H1 (cell line): ENCODE measurements around the gene MAIP1. TPM values are rescaled to one million over a fixed set of nuclear protein-coding genes. Genes with fewer than 3 reads are reported as not detected.
A peak's percentile ranks its signal among the peaks of the same experiment; 100 is the strongest.

Experiments used
- CTCF ChIA-PET: fragments of 300-600 bp; sonication (Branson Sonifier 250); formaldehyde crosslinking; loops from one replicate; lab custom pipeline; 2021; ENCODE audit not compliant: partially characterized antibody; lab: Charles Lee
- POLR2A ChIA-PET: fragments of 300-600 bp; sonication (Branson Sonifier 250); formaldehyde crosslinking; loops from one replicate; lab custom pipeline; 2021; ENCODE audit warnings: inconsistent platforms; ENCODE audit not compliant: partially characterized antibody; lab: Charles Lee
- DNase-seq, 2 experiments: peaks; one replicate each; pipeline versions ENCODE4 v3.0.0 to v3.0.0-alpha.2; 2010 to 2022; ENCODE audit warnings: low spot score in 2 of 2, low read depth in 1 of 2, mixed read lengths in 1 of 2
- FAIRE-seq: peaks from 2 replicates; lab custom pipeline; 2011; peaks lifted over from hg19 to GRCh38; lab: Jason Lieb, UNC
- H2AFZ ChIP-seq: 2 replicates; pipeline ENCODE4 v1.8.1; 2012; ENCODE audit warnings: low read length, inconsistent platforms
- H2AK5ac ChIP-seq: 2 replicates; pipeline ENCODE4 v1.6.1; 2013; ENCODE audit warnings: low read depth, low read length
- H2BK120ac ChIP-seq: replicated peaks from 2 replicates; pipeline ENCODE3; 2013; ENCODE audit warnings: low read depth, low read length, inconsistent platforms
- H2BK12ac ChIP-seq: 2 replicates; pipeline ENCODE4 v1.6.1; 2013; ENCODE audit warnings: low read depth, low read length
- H2BK15ac ChIP-seq: 2 replicates; pipeline ENCODE4 v1.6.1; 2013; ENCODE audit warnings: low read length
- H2BK20ac ChIP-seq: 2 replicates; pipeline ENCODE4 v1.6.1; 2013; ENCODE audit warnings: low read length
- H2BK5ac ChIP-seq: 2 replicates; pipeline ENCODE4 v1.6.1; 2013; ENCODE audit warnings: low read depth, low read length
- H3K14ac ChIP-seq: 2 replicates; pipeline ENCODE4 v1.6.1; 2013; ENCODE audit warnings: inconsistent platforms; ENCODE audit not compliant: insufficient read length
- H3K18ac ChIP-seq: 2 replicates; pipeline ENCODE4 v1.6.1; 2013; ENCODE audit warnings: low read length; ENCODE audit errors: extremely low read depth
- H3K23ac ChIP-seq: 2 replicates; pipeline ENCODE4 v1.6.1; 2013; ENCODE audit warnings: inconsistent platforms; ENCODE audit not compliant: insufficient read length
- H3K23me2 ChIP-seq: 2 replicates; pipeline ENCODE4 v1.6.1; 2013; ENCODE audit warnings: low read depth, low read length
- H3K27ac ChIP-seq: 2 replicates; pipeline ENCODE4 v1.6.1; 2011; ENCODE audit warnings: low read depth, low read length, inconsistent platforms
- H3K27me3 ChIP-seq, 4 experiments: replicated peaks in 1 of 4; 1 replicate in 1 of 4; 2 replicates in 3 of 4; pipeline versions ENCODE4 v1.6.1 to v1.8.1; 2011 to 2013; ENCODE audit warnings: low read length in 3 of 4, mild to moderate bottlenecking in 3 of 4, inconsistent platforms in 2 of 4, mixed read lengths in 2 of 4, moderate library complexity in 1 of 4; ENCODE audit not compliant: control insufficient read depth in 3 of 4, insufficient read depth in 3 of 4; ENCODE audit errors: extremely low read depth in 1 of 4
- H3K36me3 ChIP-seq, 4 experiments: 2 replicates each; pipeline versions ENCODE4 v1.6.1 to v1.8.1; 2011 to 2013; ENCODE audit warnings: mild to moderate bottlenecking in 4 of 4, low read length in 3 of 4, moderate library complexity in 2 of 4, control low read depth in 1 of 4, inconsistent platforms in 1 of 4; ENCODE audit not compliant: insufficient read depth in 4 of 4, control insufficient read depth in 2 of 4
- H3K4ac ChIP-seq: replicated peaks from 2 replicates; pipeline ENCODE3; 2013; ENCODE audit warnings: low read length, low read depth, mixed read lengths, inconsistent platforms; ENCODE audit not compliant: insufficient read length
- H3K4me1 ChIP-seq, 4 experiments: replicated peaks in 1 of 4; 1 replicate in 1 of 4; 2 replicates in 3 of 4; pipeline versions ENCODE4 v1.6.1 to v1.8.1; 2011 to 2013; ENCODE audit warnings: low read length in 3 of 4, inconsistent platforms in 2 of 4, mixed read lengths in 1 of 4; ENCODE audit not compliant: insufficient read depth in 4 of 4, control insufficient read depth in 3 of 4
- H3K4me2 ChIP-seq, 2 experiments: 2 replicates each; pipeline versions ENCODE4 v1.6.1 to v1.8.1; 2011 to 2013; ENCODE audit warnings: low read depth in 2 of 2, low read length in 2 of 2, control low read depth in 1 of 2, inconsistent platforms in 1 of 2, mild to moderate bottlenecking in 1 of 2; ENCODE audit not compliant: insufficient read depth in 1 of 2
- H3K4me3 ChIP-seq, 4 experiments: fragments of 200-600, 300-600 bp in 1 of 4; sonication (generic), shearing (Covaris generic), sonication (Bioruptor Twin) in 1 of 4; 2 replicates each; pipeline versions ENCODE4 v1.5.1 to v1.8.1; 2011 to 2016; ENCODE audit warnings: low read length in 4 of 4, low read depth in 3 of 4, control low read depth in 2 of 4, inconsistent platforms in 2 of 4, mild to moderate bottlenecking in 2 of 4, mixed read lengths in 1 of 4, moderate library complexity in 1 of 4; ENCODE audit not compliant: insufficient read depth in 2 of 4; ENCODE audit errors: extremely low read depth in 1 of 4
- H3K56ac ChIP-seq: replicated peaks from 2 replicates; pipeline ENCODE3; 2013; ENCODE audit warnings: low read depth, mild to moderate bottlenecking, mixed read lengths, low read length, inconsistent platforms; ENCODE audit not compliant: insufficient read length
- H3K79me1 ChIP-seq: 2 replicates; pipeline ENCODE4 v1.6.1; 2013; ENCODE audit warnings: low read depth, low read length, control low read depth
- H3K79me2 ChIP-seq, 2 experiments: 2 replicates each; pipeline versions ENCODE4 v1.6.1 to v1.8.1; 2012 to 2013; ENCODE audit warnings: low read length in 2 of 2, mild to moderate bottlenecking in 2 of 2, inconsistent platforms in 1 of 2; ENCODE audit not compliant: insufficient read depth in 2 of 2, control insufficient read depth in 1 of 2
- H3K9ac ChIP-seq, 4 experiments: replicated peaks in 1 of 4; 1 replicate in 1 of 4; 2 replicates in 3 of 4; pipeline versions ENCODE4 v1.6.1 to v1.8.1; 2011 to 2013; ENCODE audit warnings: low read depth in 3 of 4, low read length in 3 of 4, control low read depth in 2 of 4, mild to moderate bottlenecking in 2 of 4, moderate library complexity in 2 of 4, inconsistent platforms in 1 of 4; ENCODE audit errors: extremely low read depth in 1 of 4
- H3K9me3 ChIP-seq, 2 experiments: 2 replicates each; pipeline versions ENCODE4 v1.6.1 to v1.8.1; 2012 to 2013; ENCODE audit warnings: mild to moderate bottlenecking in 2 of 2, moderate library complexity in 2 of 2, control low read depth in 1 of 2, inconsistent platforms in 1 of 2, low read depth in 1 of 2, low read length in 1 of 2, mixed read lengths in 1 of 2; ENCODE audit not compliant: insufficient read depth in 2 of 2
- H4K20me1 ChIP-seq, 2 experiments: replicated peaks in 1 of 2; 2 replicates each; pipeline versions ENCODE3 to v1.8.1; 2011 to 2013; ENCODE audit warnings: inconsistent platforms in 2 of 2, low read length in 2 of 2, mild to moderate bottlenecking in 1 of 2; ENCODE audit not compliant: insufficient read depth in 2 of 2, control insufficient read depth in 1 of 2
- H4K5ac ChIP-seq: 2 replicates; pipeline ENCODE4 v1.6.1; 2013; ENCODE audit warnings: low read length, low read depth, mixed read lengths, inconsistent platforms; ENCODE audit not compliant: insufficient read length
- H4K8ac ChIP-seq: 2 replicates; pipeline ENCODE4 v1.8.0; 2013; ENCODE audit warnings: mild to moderate bottlenecking, moderate library complexity, low read length, inconsistent platforms; ENCODE audit not compliant: insufficient read depth; ENCODE audit errors: extremely low read depth
- H4K91ac ChIP-seq: replicated peaks from 2 replicates; pipeline ENCODE3; 2013; ENCODE audit warnings: low read length, mixed read lengths, inconsistent platforms; ENCODE audit not compliant: insufficient read length
- BCL11A ChIP-seq, 2 experiments: IDR thresholded peaks; one replicate each; pipeline ENCODE4 v1.6.1; 2011; ENCODE audit warnings: low read depth in 2 of 2, low read length in 2 of 2, mild to moderate bottlenecking in 2 of 2
- CBX5 ChIP-seq: fragments of 300-800, 300-1000 bp; sonication (generic); IDR thresholded peaks from 2 replicates; pipeline ENCODE4 v1.7.1; 2016; ENCODE audit warnings: antibody characterized with exemption, low read length, low read depth
- CHD1 ChIP-seq: IDR thresholded peaks from 2 replicates; pipeline ENCODE4 v1.6.1; 2012; ENCODE audit warnings: low read depth, low read length, improper control_type of control experiment
- HDAC2 ChIP-seq, 2 experiments: fragments of 300-600 bp in 1 of 2; sonication (generic) in 1 of 2; IDR thresholded peaks; 2 replicates each; pipeline ENCODE4 v1.6.1; 2011 to 2012; ENCODE audit warnings: low read depth in 2 of 2, low read length in 2 of 2, mild to moderate bottlenecking in 2 of 2, moderate library complexity in 2 of 2, borderline replicate concordance in 1 of 2, inconsistent platforms in 1 of 2
- HDAC6 ChIP-seq: IDR thresholded peaks from one replicate; pipeline ENCODE4 v1.7.1; 2012; ENCODE audit warnings: low read depth, mild to moderate bottlenecking, inconsistent platforms, low read length, moderate library complexity
- KDM4A ChIP-seq: IDR thresholded peaks from one replicate; pipeline ENCODE4 v1.7.1; 2012; ENCODE audit warnings: low read depth, mild to moderate bottlenecking, moderate library complexity, low read length, inconsistent platforms; ENCODE audit not compliant: severe bottlenecking
- PHF8 ChIP-seq: fragments of 200-600 bp; sonication (generic); conservative IDR thresholded peaks from 2 replicates; pipeline ENCODE4 v1.7.1; 2012; ENCODE audit warnings: low read depth, mild to moderate bottlenecking, inconsistent platforms, low read length, moderate library complexity
- POLR2AphosphoS5 ChIP-seq: IDR thresholded peaks from 2 replicates; pipeline ENCODE4 v1.6.1; 2011; ENCODE audit warnings: low read depth, low read length
- RBBP5 ChIP-seq: IDR thresholded peaks from 2 replicates; pipeline ENCODE4 v1.7.1; 2012; ENCODE audit warnings: low read depth, mild to moderate bottlenecking, inconsistent platforms, low read length, moderate library complexity, borderline replicate concordance
- SIN3A ChIP-seq, 2 experiments: IDR thresholded peaks in 1 of 2; conservative IDR thresholded peaks in 1 of 2; 2 replicates each; pipeline ENCODE4 v1.6.1; 2011 to 2012; ENCODE audit warnings: low read length in 2 of 2, improper control_type of control experiment in 1 of 2, low read depth in 1 of 2, mild to moderate bottlenecking in 1 of 2
- SIRT6 ChIP-seq: IDR thresholded peaks from one replicate; pipeline ENCODE4 v1.7.1; 2012; ENCODE audit warnings: low read length, inconsistent platforms
- SP1 ChIP-seq: IDR thresholded peaks from 2 replicates; pipeline ENCODE4 v1.6.1; 2011; ENCODE audit warnings: low read depth, low read length
- SRF ChIP-seq: IDR thresholded peaks from 2 replicates; pipeline ENCODE4 v1.6.1; 2011; ENCODE audit warnings: mild to moderate bottlenecking, low read depth, low read length, moderate library complexity
- TBP ChIP-seq: IDR thresholded peaks from 2 replicates; pipeline ENCODE4 v1.6.1; 2011; ENCODE audit warnings: low read depth, low read length, improper control_type of control experiment
- WGBS, 2 experiments: shearing (Covaris generic) in 1 of 2; methylation state at CpG; one replicate each; pipeline versions ENCODE4 v1.1.6 to v1.1.7; 2013 to 2015; ENCODE audit warnings: low lambda C conversion rate in 2 of 2, mixed read lengths in 2 of 2, inconsistent platforms in 1 of 2, low coverage in 1 of 2, missing lambda C conversion rate in 1 of 2; ENCODE audit not compliant: insufficient replicate concordance in 2 of 2, insufficient coverage in 1 of 2, insufficient read length in 1 of 2; ENCODE audit errors: extremely low coverage in 1 of 2, missing lambda C conversion rate in 1 of 2; 5-methylcytosine and 5-hydroxymethylcytosine counted together
- polyA plus RNA-seq, 7 experiments: library from polyadenylated mRNA; depleted of rRNA in 3 of 7; stranded (reverse) in 5 of 7; unstranded in 2 of 7; fragments of >200 nt in 5 of 7; fragments of 200-250 nt in 2 of 7; gene quantifications; 1 replicate in 5 of 7; 2 replicates in 1 of 7; 4 replicates in 1 of 7; pipeline versions ENCODE4 v1.2.1 to v1.2.3, GENCODE V29; 2011 to 2013; ENCODE audit warnings: missing spikeins in 2 of 7, mixed read lengths in 2 of 7
- total RNA-seq: library from RNA; stranded (reverse); fragmentation: NEBNext Ultra II Directional; extraction: Animal tissue kit (Norgen Biotek cat#: 25700); gene quantifications from 2 replicates; pipeline ENCODE4 v1.2.1, GENCODE V29; 2021

MAIP1 gene
- total and polyA plus RNA-seq, 2 of the 8 experiments (the other 6 are each of a cell fraction or from before 2014, with no cell fraction given) = 23.2 to 28.5 TPM

GRCh38 chr2:199966405-199966804 lies 11.0 kb downstream of the MAIP1 start:
- WGBS, 2 experiments = 87% methylated on average over 2 of the region's 2 CpGs; no CpG with 5 or more reads in 1 of the 2 experiments
- CTCF ChIA-PET = interaction anchor here (1.0 to 1.5 kb wide), 3 partner anchors 19 to 88 kb away, joined by 3 to 4 read pairs (median 3); no protein-coding TSS in a partner anchor
- Histone ChIP-seq H4K91ac (no peak overlapping the region), H3K23ac (no peak overlapping the region), H2AK5ac (no peak overlapping the region), H3K18ac (no peak overlapping the region), H3K27me3 (no peaks in the 10 kb centered on the region), H2BK15ac (no peak overlapping the region), H2BK120ac (no peak overlapping the region), H4K8ac (no peak overlapping the region), H3K14ac (no peak overlapping the region), H2AFZ (no peak overlapping the region), H3K9me3 (no peaks in the 10 kb centered on the region), H3K4me2 (no peak overlapping the region), H3K23me2 (no peaks in the 10 kb centered on the region), H3K9ac (no peak overlapping the region), H2BK5ac (no peak overlapping the region), H2BK20ac (no peak overlapping the region), H4K5ac (no peak overlapping the region), H3K4me3 (no peak overlapping the region), H3K79me1 (no peaks in the 10 kb centered on the region), H3K56ac (no peak overlapping the region), H4K20me1 (peaks cover 0 to 3% of the 10 kb centered on the region in 2 experiments), H3K36me3 (peaks cover 2 to 46% (median 15%) of the 10 kb centered on the region in 4 experiments; a peak in 6 of 8 replicates), H3K27ac (no peak overlapping the region), H2BK12ac (no peak overlapping the region), H3K79me2 (no peaks in the 10 kb centered on the region), H3K4ac (no peak overlapping the region), H3K4me1 (no peaks in the 10 kb centered on the region)
- POLR2A ChIA-PET = interaction anchor here (2.0 kb wide), 1 partner anchor 10 kb away, joined by 4 read pairs; no protein-coding TSS in a partner anchor
- no peak for DNase-seq
- peak; percentile 73 for FAIRE-seq
- TF ChIP-seq BCL11A (IDR thresholded peaks at IDR 0.05; ENCODE audit: low read depth in 2 of 2, low read length in 2 of 2) = no peak
- no peak for TF ChIP-seq TBP
- TF ChIP-seq RBBP5 = no peak
- TF ChIP-seq HDAC6 = no peak
- no peak for TF ChIP-seq POLR2AphosphoS5
- TF ChIP-seq CHD1 = no peak
- TF ChIP-seq PHF8 = no peak
- no peak for TF ChIP-seq HDAC2 (IDR thresholded peaks at IDR 0.05; ENCODE audit: borderline replicate concordance in 1 of 2, low read depth in 2 of 2, low read length in 2 of 2)
- TF ChIP-seq SRF = no peak
- no peak for TF ChIP-seq CBX5
- no peak for TF ChIP-seq SIN3A (conservative IDR thresholded peaks at IDR 0.05 in 1 of 2, IDR thresholded peaks at IDR 0.05 in 1 of 2; ENCODE audit: low read depth in 1 of 2, low read length in 2 of 2)
- TF ChIP-seq SIRT6 = no peak
- no peak for TF ChIP-seq KDM4A
- TF ChIP-seq SP1 = no peak
